B cell (primary cell): ENCODE results near the gene HSPB9.

ENCODE experiments used
- EZH2 ChIP-seq: IDR thresholded peaks from 2 replicates; pipeline ENCODE4 v1.6.1; 2012; ENCODE audit warnings: borderline replicate concordance, low read depth, mild to moderate bottlenecking, moderate library complexity, low read length; ENCODE audit not compliant: insufficient read depth, poor library complexity, severe bottlenecking
- TF ChIP-seq, protein P1 (sequence below): fragments of 200-600 bp; IDR thresholded peaks from one replicate; pipeline ENCODE4 v1.8.0; 2022; ENCODE audit warnings: antibody characterized with exemption, mild to moderate bottlenecking

DNA sequence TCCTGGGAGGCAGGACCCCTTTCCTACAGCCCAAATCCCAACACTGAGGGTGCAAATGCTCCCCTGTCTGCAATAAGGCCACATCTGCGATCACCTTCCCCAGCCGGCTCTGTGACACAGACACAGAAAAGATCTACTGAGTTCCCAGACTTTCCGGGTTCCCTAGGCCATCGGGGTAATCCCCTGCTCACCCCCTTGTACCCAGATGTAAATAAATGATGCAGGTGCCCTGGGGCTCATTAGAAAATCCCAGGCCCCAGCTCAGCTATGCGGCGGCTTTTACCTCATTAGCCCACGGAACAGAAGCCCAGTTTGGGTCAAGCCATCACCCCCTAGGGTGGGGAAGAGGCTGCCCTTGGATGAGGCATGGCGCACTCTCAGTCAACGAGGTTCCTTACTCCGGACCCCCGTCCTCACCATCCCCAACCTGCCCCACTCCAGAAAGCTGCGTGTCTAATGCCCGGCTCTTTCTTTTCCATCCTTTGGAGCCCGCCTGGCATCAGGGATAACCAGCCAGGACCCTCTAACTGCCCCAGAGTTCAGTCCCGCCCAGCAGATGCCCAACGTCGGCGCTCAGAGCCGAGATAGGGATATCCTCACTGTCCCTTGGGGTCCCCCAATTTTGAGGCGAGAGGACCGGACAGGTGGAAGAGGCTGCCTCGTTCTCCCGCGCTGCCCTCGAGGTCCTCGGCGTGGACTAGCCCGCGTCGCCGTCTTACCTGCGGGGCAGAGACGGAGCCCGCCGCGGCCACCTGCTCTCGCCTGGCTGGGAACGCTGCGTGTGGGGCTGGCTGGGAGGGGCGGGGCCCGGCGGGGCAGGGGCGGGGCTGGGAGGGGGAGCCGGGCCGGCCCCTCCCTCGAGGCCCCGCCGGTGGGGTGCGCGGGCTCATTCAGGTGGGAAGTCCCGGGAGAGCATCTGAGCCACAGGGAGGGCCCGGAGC, 24.6 kb upstream of the HSPB9 start, which contains the start of gene ZNF385C:
- TF ChIP-seq, protein P1, sequence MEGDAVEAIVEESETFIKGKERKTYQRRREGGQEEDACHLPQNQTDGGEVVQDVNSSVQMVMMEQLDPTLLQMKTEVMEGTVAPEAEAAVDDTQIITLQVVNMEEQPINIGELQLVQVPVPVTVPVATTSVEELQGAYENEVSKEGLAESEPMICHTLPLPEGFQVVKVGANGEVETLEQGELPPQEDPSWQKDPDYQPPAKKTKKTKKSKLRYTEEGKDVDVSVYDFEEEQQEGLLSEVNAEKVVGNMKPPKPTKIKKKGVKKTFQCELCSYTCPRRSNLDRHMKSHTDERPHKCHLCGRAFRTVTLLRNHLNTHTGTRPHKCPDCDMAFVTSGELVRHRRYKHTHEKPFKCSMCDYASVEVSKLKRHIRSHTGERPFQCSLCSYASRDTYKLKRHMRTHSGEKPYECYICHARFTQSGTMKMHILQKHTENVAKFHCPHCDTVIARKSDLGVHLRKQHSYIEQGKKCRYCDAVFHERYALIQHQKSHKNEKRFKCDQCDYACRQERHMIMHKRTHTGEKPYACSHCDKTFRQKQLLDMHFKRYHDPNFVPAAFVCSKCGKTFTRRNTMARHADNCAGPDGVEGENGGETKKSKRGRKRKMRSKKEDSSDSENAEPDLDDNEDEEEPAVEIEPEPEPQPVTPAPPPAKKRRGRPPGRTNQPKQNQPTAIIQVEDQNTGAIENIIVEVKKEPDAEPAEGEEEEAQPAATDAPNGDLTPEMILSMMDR: no peak
- no peak for TF ChIP-seq EZH2
